Measurements from ENCODE around the gene NUCB1.

NUCB1 gene

GRCh38 chr19:48963371-48964204, 63.5 kb downstream of the NUCB1 start:
- peak; percentile 91 for DNase-seq (ENCODE audit: low spot score)

- DNase-seq (ENCODE audit: low spot score) = no peak
Measured at GRCh38 chr19:48964205-48965039, 64.3 kb downstream of the NUCB1 start.

GRCh38 chr19:48965040-48965805, 65.1 kb downstream of the NUCB1 start, which contains the start of gene FTL:
Gene FTL (plus strand): TSS chr19:48965309. CDS start chr19:48965508, 199 bp downstream.
- DNase-seq (ENCODE audit: low spot score) = peak; percentile 97

GRCh38 chr19:48965806-48966540, 65.9 kb downstream of the NUCB1 start:
- DNase-seq (ENCODE audit: low spot score) = no peak

- no peak for DNase-seq (ENCODE audit: low spot score)
Measured at GRCh38 chr19:48966541-48967345, 66.6 kb downstream of the NUCB1 start.

- DNase-seq (ENCODE audit: low spot score) = no peak
Measured at GRCh38 chr19:48967346-48968178, 67.5 kb downstream of the NUCB1 start.

- DNase-seq (ENCODE audit: low spot score) = no peak
Measured at GRCh38 chr19:48968179-48968661, 68.1 kb downstream of the NUCB1 start.

- DNase-seq (ENCODE audit: low spot score) = no peak
Measured at GRCh38 chr19:48968813-48969218, 68.7 kb downstream of the NUCB1 start.

- no peak for DNase-seq (ENCODE audit: low spot score)
Measured at GRCh38 chr19:48969276-48970138, 69.4 kb downstream of the NUCB1 start.

GRCh38 chr19:48970139-48970766, 70.1 kb downstream of the NUCB1 start:
- DNase-seq (ENCODE audit: low spot score) = no peak

- peak; percentile 88 for DNase-seq (ENCODE audit: low spot score)
Measured at GRCh38 chr19:48970923-48971395, 70.8 kb downstream of the NUCB1 start.
